ENCODE results near the gene OPRM1. TPM values are rescaled to one million over a fixed set of nuclear protein-coding genes. Genes with fewer than 3 reads are reported as not detected.
A peak's percentile ranks its signal among the peaks of the same experiment; 100 is the strongest.

OPRM1 gene
- total RNA-seq, 2 donors from 2014 or later = 3.1 TPM; not detected in 1

- no peaks in the 10 kb centered on the region for H3K4me1 ChIP-seq
- H3K27ac ChIP-seq = no peak overlapping the region
- no peak overlapping the region for H3K4me3 ChIP-seq
- H3K27me3 ChIP-seq = no peaks in the 10 kb centered on the region
- no peaks in the 10 kb centered on the region for H3K9me3 ChIP-seq
- WGBS, 2 donors = 81 to 86% methylated on average over 4 of the region's 4 CpGs
- intact Hi-C loops (cut with DNase I) = no loop called here
- ATAC-seq (no peak), DNase-seq (no peak)
- no peaks in the 10 kb centered on the region for H3K36me3 ChIP-seq (replicated peaks in 1 of 2; ENCODE audit: insufficient read depth in 1 of 2, low read depth in 2 of 2)
- no peak for TF ChIP-seq POLR2A (IDR thresholded peaks at IDR 0.05)
- no peak for TF ChIP-seq CTCF (IDR thresholded peaks at IDR 0.05)
Measured at GRCh38 chr6:154251116-154251515, 212.1 kb downstream of the OPRM1 start.

DNA sequence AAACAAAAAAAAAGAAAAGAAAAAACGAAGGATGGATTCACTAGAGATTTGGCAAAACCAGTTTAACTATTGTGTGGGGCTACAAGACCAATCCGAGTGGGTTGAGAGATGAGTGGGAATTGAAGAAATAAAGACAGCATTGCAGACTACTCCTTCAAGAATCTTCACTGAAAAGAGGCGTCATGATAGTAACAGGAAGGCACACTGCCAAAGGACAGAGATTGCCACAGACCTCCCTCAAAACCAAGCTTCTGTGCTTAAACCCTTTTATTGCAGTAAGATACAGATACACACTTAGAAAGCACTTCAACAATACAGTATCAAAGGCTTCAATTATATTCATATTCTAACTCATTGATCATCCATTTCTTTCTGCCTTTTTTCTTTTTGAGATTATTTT, 213.6 kb downstream of the OPRM1 start:
- Histone ChIP-seq H3K27me3 (no peaks in the 10 kb centered on the region), H3K9me3 (no peaks in the 10 kb centered on the region), H3K4me3 (no peak overlapping the region), H3K27ac (no peak overlapping the region), H3K36me3 (replicated peaks in 1 of 2; ENCODE audit: insufficient read depth in 1 of 2, low read depth in 2 of 2) (no peaks in the 10 kb centered on the region), H3K4me1 (no peaks in the 10 kb centered on the region)
- intact Hi-C loops (cut with DNase I) = no loop called here
- ATAC-seq (no peak), DNase-seq (peak in 1 of 4 donors; percentile 16)
- WGBS, 2 donors = 38 to 62% methylated on average over 3 of the region's 3 CpGs
- TF ChIP-seq CTCF (IDR thresholded peaks at IDR 0.05) (no peak), POLR2A (IDR thresholded peaks at IDR 0.05) (no peak)

GRCh38 chr6:154257067-154257466, 218.0 kb downstream of the OPRM1 start:
- intact Hi-C loops (cut with DNase I) = no loop called here
- DNase-seq = peak in 1 of 4 donors; percentile 42
- H3K36me3 ChIP-seq (replicated peaks in 1 of 2; ENCODE audit: insufficient read depth in 1 of 2, low read depth in 2 of 2) = no peaks in the 10 kb centered on the region
- WGBS, 2 donors = 83 to 89% methylated on average over 1 of the region's 1 CpG
- no peak overlapping the region for H3K27ac ChIP-seq
- H3K4me3 ChIP-seq = no peak overlapping the region
- TF ChIP-seq CTCF (IDR thresholded peaks at IDR 0.05) = no peak
- TF ChIP-seq POLR2A (IDR thresholded peaks at IDR 0.05) = no peak
- no peaks in the 10 kb centered on the region for H3K9me3 ChIP-seq
- H3K27me3 ChIP-seq = no peaks in the 10 kb centered on the region
- ATAC-seq = no peak
- H3K4me1 ChIP-seq = no peaks in the 10 kb centered on the region

DNA sequence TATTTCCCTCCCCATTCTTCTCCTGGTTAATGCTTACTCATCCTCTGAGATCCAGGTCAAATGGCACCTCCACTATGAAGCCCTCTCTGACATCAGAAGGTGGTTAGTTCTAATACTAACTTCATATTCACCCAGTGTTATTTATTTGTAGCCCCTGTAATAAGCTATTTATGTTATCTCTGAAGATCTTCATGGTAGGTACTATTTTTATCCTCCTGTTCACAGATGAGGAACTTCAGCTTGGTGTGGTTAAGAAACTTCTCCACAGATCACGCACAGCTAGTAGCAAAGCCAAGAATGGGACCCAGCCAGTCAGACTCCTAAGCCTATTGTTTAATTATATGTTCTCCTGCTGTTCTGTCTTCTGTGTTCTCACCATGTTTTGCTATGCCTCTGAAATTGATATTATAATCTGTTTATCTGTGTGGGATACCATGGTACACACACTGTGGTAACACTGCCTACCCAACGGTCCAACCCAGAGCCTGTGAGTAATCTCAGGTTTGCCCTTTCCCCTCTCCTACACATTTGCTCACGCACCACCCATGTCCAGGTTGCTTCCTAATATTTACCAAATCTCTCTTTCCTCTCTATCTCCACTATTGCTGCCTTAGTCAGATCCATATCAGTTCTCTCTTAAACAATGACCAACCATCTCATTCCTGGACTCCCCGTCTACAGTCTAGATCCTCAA, 219.2 kb downstream of the OPRM1 start:
- Histone ChIP-seq H3K9me3 (no peaks in the 10 kb centered on the region), H3K4me1 (no peaks in the 10 kb centered on the region), H3K4me3 (no peak overlapping the region), H3K27ac (no peak overlapping the region), H3K36me3 (replicated peaks in 1 of 2; ENCODE audit: insufficient read depth in 1 of 2, low read depth in 2 of 2) (no peaks in the 10 kb centered on the region), H3K27me3 (no peaks in the 10 kb centered on the region)
- 70 to 90% methylated on average over 4 of the region's 4 CpGs for WGBS, 2 donors
- ATAC-seq (no peak), DNase-seq (peak in 1 of 4 donors; percentile 27)
- TF ChIP-seq POLR2A (IDR thresholded peaks at IDR 0.05) (no peak), CTCF (IDR thresholded peaks at IDR 0.05) (no peak)
- intact Hi-C loops (cut with DNase I) = no loop called here

Measured in body of pancreas (tissue), 4 donors.